HG03060 (cell line): Measurements from ENCODE around the gene SCAMP5.
A peak's percentile ranks its signal among the peaks of the same experiment; 100 is the strongest.

Source experiments
- ATAC-seq: cut with Tn5 transposase; IDR thresholded peaks from one replicate; pipeline ENCODE4 v1.9.1; 2021; ENCODE audit warnings: low read depth, moderate number of reproducible peaks; ENCODE audit not compliant: unreplicated experiment

The SCAMP5 gene

DNA sequence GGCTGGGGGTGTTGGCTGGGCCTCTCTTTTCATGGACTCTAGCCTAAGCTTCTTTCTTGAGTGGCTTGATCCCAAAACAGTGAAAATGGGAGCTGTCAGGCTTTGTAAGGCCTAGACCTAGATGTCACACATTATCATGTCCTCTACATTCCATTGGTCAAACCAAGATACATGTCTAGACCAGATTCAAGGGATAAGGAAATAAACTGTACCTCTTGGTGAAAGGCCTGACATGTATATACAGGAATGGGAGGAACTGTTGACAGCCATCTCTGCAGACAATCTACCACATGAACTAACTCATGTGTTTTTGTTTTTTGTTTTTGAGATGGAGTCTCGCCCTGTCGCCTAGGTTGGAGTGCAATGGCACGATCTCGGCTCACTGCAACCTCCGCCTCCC lies 27.7 kb upstream of the SCAMP5 start:
- no peak for ATAC-seq

DNA sequence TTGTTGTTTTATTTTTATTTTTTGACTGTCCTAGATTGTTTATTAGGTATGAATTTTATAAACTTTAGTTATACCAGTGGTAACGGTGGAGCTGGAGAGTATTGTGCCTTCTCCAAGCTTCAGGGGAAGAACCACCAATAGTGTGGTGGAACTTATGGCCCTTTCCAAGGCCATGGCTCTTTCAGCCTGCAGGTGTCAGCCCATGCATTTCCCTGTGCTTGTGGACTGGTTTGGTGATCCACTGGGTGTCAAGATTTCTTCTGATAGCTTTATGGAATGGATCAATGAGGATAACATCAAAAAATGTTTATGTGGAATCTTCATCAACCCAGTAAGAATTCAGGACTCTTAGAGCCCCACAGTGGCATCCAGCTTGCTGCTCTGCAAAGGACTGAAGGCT lies 19.2 kb upstream of the SCAMP5 start:
- no peak for ATAC-seq

DNA sequence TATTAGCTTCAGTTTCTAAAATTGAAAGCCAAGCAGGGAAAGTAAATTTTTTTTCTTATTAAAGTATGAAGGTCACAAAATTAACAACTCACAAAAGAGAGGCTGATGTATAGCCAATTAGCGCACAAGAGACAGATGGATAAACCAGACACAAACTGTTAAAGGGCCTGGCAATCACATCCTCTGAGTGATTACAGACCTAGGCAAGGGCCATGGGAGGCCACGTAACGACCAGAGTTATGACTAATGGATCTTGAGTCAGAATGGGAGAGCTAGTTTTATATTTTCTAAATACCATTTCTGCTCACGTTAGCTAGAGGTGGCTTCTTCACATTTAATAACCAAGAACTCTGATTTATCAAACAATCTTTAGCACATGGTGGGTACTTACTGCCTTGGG lies 17.8 kb upstream of the SCAMP5 start:
- no peak for ATAC-seq

DNA sequence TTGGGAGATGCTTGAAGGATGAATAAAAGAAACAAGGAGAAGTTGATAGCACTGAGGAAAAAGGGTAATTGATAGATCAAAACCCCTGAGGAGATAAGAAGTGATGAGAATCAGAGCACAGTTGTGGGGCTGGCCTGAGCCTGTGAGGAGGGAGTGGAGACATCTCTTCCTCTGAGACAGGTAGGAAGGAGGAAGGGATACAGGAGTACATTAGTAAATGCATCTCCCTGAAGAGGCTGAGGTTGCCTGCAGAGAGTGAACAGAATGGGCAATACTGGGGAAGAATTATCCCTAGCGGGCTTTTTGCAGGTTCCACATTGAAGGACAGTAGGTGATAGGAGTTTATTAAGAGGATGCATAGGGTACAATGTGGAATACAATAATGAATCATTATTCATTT lies 17.3 kb upstream of the SCAMP5 start:
- no peak for ATAC-seq

DNA sequence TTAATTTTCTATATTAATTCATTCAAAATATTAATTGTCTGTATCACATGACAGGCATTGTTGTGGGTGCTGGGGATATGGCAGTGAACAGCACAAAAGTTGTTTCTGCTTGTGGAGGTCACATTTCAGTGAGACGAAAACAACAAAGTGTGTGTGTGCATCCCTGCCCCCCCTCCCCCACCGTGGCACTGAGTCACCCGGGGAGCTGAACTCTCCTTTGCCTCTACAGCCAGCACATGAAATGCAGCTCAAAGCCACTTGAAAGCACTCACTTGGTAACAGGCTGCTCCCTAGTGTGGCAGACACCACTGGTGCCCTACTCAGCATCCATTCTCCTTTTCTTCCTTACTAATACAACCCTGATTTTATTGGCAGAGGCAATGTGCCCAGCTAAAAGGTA lies 16.9 kb upstream of the SCAMP5 start:
- ATAC-seq, result no peak

DNA sequence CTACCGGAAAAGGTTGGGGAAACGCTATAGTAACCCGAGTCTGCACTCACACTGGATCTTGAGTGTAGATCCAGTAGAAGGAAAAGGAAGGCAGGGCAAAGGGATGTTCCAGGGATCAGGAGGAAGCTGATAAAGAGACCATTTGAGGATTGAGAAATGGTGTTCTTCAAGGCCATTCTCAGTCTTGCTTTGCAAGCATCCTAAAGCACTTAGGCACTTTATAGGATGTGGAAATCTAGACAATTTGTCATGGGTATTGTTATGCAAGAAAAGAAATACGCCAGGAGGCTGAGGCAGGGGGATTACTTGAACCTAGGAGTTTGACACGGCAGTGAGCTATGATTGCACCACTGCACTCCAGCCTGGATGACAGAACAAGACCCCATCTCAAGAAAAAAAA lies 13.2 kb upstream of the SCAMP5 start:
- ATAC-seq, result no peak

DNA sequence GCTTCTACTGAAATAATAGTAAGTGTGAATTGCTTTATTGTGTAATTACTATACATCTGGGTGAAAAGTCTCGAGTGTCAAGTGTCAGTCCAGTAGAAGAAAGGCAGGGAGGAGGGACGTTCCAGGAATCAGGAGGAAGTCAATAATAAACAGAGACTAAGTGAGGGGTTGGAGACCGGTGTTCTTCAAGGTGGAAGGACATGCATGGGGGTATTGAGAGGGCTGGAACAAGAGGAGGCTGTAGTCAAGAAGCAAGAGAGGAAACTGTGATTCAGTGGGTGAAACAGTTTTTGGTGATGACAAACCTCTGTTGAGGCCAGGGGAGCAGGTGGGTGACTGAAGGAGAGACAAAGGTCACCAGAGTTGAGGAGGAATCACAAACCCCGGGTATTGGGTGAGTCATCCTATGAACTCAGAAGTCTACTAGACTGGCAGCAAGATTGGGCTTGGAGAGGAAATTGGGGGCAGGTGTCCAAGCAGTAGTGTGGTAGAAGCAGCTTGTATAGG lies 11.6 kb upstream of the SCAMP5 start:
- ATAC-seq, result no peak

DNA sequence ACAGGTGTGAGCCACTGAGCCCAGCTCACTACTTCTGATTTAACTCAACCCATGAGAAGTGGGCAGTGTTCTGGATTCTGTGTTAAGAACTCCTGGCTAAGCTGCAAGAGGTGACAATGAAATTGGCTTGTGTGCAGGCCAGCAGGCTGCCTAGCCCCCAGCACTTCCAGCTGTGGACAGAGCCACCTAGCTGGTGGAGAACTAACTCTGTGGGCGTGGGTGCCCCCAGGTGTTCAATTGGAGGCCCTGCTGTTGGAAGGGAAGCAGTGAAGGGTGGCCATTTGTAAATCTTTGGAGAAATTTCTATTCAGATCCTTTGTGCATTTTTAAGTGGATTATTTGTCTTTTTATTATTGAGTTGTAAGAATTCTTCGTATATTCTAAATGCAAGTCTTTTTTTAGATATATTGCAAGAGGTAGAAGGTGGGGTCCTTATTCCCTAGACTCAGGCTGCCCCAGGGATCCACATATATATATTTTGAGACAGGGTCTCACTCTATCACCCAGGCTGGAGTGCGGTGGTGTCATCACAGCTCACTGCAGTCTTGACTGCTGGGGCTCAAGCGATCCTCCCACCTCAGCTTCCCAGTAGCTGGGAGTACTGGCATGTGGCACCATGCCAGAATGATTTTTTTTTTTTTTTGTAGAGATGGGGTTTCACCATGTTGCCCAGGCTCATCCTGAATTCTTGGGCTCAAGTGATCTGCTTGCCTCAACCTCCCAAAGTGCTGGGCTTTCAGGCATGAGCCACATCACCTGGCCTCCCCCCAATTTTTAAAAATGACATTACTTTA lies 7.2 kb upstream of the SCAMP5 start:
- ATAC-seq, result no peak

DNA sequence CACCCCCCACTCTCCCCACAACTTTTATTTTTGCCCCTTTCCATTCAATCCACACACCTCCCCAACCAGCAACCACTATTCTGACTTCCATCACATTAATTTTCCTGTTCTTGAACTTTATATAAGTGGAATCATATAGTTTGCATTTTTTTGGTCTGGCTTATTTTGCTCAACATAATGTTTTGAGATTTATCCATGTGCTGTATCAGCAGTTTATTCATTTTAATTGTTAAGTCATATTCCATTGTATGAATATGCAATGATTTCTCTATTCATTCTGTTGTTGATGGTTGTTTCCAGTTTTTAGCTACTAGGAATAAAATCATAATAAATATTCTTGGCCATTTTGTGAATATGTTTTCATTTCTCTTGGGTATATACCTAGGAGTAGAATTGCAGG lies 5.8 kb upstream of the SCAMP5 start:
- no peak for ATAC-seq

DNA sequence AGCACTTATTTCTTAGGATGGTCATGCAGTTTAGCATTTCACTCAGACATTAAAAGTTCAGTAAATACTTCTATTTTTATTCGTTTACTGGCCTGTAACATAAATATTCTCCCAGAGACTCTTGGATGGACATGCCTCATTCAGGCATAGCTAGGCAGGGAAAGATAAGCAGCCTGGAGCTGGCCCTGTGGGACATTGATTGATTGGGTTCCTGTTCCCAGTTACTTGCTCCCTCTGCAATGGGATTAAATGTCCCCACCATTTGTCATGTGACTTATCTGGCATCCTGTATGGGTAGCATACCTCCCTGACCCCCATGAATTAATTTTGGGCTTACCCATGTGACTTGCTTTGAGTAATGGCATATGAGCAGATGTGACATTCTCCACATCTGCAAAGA lies 2.7 kb upstream of the SCAMP5 start:
- no peak for ATAC-seq

DNA sequence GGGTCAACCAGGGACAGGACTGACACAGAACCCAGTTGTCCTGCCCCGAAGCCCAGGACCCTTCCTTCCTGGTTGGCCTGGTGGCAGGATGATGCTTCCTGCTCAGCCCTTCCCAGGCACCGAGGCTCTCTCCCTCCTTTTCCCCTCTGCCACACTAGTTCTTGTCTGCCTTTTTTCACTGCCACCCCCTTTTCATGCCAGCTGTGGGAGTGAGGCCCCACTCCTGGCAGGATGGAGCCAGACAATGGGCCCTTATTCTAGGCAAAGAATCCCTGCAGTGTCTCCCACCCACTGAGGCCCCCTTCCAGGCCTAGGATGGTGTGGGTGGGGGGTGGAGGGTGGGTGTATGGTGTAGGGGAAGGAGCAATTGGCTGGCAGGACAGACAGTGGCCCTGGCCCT lies 1.1 kb upstream of the SCAMP5 start:
- no peak for ATAC-seq

DNA sequence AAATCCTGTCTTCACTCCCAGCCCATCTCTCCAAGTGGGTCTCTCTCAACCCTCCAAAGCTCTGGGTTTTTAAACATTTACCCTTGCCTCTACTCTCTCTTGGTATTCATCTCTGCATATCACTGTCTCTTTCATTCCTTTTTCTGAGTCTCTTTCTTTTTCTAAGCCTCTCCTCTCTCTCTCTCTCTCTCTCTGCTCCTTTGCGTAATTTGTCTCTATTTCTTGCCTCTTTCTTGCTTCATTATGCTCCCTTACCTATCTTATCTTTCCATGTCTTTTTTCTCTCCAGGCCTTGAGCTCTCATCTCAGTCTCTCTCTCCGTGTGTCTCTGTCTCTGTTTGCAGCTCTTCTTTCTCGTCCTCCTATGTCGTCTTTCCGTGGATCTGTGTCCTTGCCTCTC lies 678 bp upstream of the SCAMP5 start:
- ATAC-seq, result no peak

DNA sequence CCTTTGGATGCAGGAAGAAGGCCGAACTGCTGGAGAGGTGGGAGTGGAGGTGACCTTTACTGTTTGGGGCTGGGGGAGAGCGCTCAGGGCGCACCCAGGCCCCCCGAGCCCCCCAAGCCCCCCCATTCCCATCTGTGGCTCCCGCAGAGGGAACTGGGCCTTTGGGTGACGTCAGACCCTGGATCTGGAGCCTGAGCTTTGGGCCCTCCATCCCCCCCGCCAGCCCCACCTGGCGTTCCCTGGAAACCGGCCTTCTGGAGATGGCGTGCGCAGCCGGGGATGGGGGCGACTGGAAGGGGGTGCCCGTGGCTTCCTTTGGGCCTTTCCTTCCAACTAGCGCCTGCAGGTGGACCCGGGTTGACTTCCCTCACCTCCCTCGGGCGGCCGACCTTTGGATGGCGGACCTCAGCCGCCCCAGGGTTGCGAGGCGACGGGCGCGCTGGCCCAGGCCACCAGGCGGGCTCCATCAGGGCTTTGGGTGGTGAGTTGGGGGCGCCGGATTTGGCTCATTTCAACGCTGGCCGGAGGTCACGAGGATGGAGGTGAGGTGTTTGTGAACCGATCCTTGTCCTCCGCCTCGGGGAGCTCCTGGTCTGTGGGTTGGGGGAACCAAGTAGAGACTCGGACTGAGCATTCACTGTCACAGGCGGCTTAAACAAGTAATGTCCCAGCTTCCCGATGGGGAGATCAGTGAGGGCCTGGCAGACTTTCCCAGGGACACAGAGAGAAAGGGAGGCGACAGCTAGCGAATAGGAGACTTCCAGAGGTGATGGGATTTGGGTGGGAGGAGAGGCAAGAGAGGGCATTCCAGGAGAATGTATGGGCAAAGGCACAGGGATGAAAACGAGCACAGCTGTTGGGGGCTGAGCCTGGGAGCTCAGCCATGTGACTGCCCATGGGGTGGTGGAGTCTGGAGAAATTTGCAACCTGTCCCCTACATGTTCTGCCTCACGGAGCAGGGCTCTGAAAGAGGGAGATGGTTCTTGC lies 709 bp downstream of the SCAMP5 start:
- no peak for ATAC-seq

DNA sequence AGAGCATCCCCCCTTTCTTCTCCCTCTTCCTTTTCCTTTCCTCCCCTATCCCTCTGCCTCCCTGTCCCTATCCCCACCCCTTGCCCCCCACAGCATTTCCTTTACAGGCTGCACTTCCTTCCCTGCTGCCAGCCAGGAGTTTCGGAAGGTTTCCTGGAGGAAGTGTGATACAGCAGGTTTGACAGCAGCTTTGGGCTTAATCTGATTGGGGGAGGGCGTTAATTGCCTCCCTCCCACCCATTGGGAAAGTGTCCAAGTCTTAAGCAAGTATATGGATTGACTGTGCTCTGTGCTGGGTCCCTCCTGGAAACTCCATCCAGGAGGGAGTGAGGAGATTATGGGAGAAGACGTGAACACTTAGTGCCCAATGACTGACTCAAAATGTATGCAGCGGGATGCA lies 1.8 kb downstream of the SCAMP5 start:
- ATAC-seq, result no peak

DNA sequence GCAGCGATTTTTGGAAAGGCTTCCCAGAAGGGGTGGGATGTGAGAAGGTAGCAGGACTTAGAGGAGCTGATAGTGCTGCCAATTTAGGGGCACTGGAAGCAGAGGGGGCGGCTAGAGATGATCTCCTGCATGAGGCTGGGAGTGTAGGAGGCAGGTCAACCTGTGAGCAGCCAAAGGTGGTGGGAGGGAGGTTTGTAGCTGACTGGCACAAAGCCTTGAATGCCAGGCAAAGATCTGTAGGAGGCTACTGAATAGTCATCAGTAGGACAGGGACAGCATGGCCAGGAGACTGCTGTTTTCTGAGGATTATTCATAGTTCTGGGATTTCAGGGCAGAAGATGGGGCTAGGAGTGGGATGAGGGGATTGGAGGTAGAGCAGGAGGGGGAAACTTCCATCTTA lies 2.2 kb downstream of the SCAMP5 start:
- ATAC-seq, result no peak

DNA sequence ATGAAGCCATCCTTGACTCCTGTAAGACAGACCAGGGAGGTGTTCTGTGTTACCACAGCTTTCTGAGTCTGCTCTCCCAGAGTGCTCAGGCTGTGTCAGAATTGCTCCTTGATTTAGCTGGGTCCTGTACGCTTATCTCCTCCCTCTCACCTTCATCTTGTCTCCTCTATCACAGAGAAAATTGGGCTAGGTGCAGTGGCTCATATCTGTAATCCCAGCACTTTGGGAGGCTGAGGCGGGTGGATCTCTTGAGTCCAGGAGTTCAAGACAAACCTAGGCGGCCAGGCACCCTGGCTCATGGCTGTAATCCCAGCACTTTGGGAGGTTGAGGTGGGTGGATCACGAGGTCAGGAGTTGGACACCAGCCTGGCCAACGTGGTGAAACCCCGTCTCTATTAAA lies 5.9 kb downstream of the SCAMP5 start:
- ATAC-seq, result no peak

DNA sequence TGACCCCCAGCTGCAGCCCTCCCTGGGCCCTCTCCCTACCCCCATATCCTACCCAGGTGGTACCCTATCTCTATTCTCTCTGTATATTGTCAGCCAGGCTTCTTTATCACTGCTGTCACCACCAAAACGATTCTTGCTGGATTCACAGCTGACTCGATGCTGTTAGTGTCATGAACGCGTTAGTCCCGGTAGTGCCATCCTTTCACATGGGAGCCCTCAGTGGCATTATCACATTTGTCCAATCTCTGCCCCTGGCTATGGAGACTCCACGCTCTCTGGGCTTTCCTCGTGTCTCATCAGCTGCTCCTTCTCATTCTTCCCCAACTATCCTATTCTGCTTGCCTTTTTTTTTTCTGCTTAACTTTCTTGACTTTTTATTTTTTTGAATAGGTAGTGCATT lies 7.0 kb downstream of the SCAMP5 start:
- no peak for ATAC-seq

DNA sequence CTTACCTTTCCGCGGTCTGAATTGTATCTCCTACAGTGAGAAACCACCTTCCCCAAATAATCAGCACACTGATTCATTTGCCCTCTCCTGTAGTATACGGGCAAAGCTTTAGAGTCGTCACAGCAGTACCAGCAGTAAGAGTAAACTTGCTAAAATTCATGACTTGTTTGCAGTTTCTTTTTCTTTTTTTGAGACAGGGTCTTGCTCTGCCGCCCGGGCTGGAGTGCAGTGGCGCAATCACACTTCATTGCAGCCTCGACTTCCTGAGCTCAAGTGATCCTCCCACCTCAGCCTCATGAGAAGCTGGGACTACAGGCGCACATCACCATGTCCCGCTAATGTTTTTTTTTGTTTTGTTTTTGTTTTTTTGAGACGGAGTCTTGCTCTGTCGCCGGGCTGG lies 11.9 kb downstream of the SCAMP5 start:
- ATAC-seq, result no peak

DNA sequence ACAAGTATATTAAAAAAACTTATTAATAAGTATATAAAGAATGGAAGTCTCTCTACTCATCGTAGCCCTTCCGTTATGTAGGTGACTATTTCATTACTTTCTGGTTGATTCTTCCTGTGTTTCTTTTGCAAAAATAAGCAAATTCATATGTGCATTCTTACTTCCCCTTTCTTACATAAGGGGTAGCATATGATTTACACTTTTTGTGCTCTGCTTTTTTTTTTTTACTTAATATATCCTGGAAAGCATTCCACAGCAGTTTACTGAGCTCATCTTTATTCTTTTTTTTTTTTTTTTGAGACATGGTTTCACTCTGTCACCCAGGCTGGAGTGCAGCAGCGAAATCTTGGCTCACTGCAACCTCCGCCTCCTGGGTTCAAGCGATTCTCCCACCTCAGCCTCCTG lies 12.9 kb downstream of the SCAMP5 start:
- ATAC-seq, result no peak

DNA sequence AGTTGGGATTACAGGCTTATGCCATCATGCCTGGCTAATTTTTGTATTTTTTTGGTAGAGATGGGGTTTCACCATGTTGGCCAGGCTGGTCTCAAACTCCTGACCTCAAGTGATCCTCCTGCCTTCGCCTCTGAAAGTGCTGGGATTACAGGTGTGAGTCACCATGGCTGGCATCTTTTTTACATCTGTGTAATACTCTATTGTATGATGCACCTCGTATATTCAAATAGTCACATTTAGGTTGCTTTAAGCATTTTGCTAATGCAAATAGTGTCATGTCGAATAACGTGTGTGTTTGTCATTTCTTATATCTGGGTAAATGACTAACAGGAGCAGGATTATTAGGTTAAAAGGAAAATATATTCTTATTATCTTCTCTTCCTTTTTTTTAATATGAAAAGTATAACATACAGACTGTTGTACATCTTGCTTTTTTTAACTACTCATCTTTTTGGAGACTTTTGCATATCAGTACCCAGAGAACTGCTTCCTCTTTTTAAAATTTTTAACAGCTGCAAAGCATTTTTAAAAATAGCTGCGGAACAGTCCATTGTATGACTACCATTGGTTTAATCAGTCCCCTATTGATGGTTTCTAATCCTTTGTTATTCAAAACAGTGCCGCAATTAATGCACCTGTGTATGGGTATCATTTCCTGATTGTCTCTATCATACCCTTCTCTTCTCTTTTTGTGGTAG lies 13.4 kb downstream of the SCAMP5 start:
- ATAC-seq, result peak; percentile 85

DNA sequence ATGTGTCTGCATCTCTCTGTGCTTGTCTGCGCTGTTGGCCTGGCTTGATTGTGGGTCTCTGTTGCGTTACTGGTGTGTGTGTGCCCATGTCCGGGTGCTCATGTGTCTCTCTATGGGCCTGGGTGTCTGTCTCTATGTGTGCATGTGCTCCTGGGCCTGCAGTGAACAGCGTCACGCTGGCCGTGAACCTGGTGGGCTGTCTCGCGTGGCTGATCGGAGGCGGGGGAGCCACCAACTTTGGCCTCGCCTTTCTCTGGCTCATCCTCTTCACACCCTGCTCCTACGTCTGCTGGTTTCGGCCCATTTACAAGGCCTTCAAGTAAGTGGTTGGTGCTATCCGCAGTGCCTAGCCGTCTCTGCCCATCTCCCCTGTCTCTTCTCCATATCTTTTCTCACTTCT lies 21.1 kb downstream of the SCAMP5 start:
- ATAC-seq, result no peak
